ENCODE measurements around the gene CFAP74. TPM values are rescaled to one million over a fixed set of nuclear protein-coding genes. Genes with fewer than 3 reads are reported as not detected.
"Not testable (repeated sequence)": the region's sequence is repeated elsewhere in the genome, so short reads cannot be mapped to it uniquely, and the experiment has no call there.

The CFAP74 gene
- total and polyA plus RNA-seq, 7 donors: 0.03 to 0.27 TPM; not detected in 5

DNA sequence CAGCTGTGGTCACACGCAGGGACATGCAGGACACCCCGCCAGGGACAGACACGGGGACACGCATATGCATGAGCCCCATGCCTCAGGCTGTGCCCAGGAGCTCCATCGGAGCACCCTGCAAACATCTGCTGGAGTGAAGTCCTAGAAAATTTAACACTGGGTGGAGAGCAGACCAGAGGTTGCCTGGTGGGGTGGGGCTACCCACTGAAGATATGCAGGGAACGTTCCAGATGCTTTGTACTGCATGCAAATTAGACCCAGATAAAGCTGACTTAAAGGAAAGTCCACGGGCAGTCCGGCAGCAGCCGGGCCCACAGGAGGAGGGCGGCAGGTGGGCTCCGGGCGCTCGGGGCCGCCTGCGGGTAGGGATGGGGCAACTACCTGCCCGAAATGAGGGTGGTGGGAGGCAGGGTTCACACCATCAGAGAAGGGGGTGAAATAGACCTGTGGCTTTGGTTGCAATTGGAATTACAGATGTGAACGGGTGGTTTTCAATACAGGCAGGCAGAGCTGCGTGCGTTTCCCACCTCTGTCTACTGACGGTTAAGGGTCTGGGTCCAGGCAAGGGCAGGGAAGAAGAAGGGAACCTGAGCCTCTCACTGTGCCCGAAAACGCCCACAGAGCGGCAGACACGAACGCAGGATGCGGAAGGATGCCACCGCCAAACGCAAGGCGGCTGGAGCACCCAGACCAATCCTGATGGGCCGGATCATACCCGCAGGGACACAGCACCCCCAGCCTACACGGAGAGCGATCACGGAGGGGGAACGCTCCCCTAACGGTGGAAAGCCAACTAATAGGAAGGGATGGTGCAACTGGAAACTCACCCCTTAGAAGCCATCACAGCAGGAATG, 21.0 kb downstream of the CFAP74 start:
- 90 to 91% methylated on average over 36 of the region's 36 CpGs for WGBS, 2 donors
- H3K27me3 ChIP-seq: peaks cover 0 to 15% (median 14%) of the 10 kb centered on the region in 3 donors

DNA sequence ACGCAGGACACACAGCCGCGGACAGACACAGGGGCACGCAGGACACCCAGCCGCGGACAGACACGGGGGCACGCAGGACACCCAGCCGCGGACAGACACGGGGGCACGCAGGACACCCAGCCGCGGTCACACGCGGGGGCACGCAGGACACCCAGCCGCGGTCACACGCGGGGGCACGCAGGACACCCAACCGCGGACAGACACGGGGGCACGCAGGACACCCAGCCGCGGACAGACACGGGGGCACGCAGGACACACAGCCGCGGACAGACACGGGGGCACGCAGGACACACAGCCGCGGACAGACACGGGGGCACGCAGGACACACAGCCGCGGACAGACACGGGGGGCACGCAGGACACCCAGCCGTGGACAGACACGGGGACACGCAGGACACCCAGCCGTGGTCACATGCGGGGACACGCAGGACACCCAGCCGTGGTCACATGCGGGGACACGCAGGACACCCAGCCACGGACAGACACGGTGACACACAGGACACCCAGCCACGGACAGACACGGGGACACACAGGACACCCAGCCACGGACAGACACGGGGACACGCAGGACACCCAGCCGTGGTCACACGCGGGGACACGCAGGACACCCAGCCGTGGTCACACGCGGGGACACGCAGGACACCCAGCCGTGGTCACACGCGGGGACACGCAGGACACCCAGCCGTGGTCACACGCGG, 21.8 kb downstream of the CFAP74 start:
- DNase-seq; intact Hi-C loops (cut with DNase I): not testable (repeated sequence)

More for the DNA sequence above, 21.0 kb downstream of the CFAP74 start:
- intact Hi-C loops (cut with DNase I): no loop called here
- no peaks in the 10 kb centered on the region for H3K9me3 ChIP-seq
- no peak overlapping the region for H3K4me3 ChIP-seq
- H3K4me1 ChIP-seq: no peaks in the 10 kb centered on the region
- H3K36me3 ChIP-seq: no peaks in the 10 kb centered on the region
- TF ChIP-seq, protein P1, sequence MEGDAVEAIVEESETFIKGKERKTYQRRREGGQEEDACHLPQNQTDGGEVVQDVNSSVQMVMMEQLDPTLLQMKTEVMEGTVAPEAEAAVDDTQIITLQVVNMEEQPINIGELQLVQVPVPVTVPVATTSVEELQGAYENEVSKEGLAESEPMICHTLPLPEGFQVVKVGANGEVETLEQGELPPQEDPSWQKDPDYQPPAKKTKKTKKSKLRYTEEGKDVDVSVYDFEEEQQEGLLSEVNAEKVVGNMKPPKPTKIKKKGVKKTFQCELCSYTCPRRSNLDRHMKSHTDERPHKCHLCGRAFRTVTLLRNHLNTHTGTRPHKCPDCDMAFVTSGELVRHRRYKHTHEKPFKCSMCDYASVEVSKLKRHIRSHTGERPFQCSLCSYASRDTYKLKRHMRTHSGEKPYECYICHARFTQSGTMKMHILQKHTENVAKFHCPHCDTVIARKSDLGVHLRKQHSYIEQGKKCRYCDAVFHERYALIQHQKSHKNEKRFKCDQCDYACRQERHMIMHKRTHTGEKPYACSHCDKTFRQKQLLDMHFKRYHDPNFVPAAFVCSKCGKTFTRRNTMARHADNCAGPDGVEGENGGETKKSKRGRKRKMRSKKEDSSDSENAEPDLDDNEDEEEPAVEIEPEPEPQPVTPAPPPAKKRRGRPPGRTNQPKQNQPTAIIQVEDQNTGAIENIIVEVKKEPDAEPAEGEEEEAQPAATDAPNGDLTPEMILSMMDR (IDR thresholded peaks at IDR 0.05): no peak
- TF ChIP-seq EP300 (IDR thresholded peaks at IDR 0.05) (no peak), POLR2A (IDR thresholded peaks at IDR 0.05) (no peak), POLR2AphosphoS5 (IDR thresholded peaks at IDR 0.05) (no peak)
- no peak overlapping the region for H3K27ac ChIP-seq
- no peak for DNase-seq

DNA sequence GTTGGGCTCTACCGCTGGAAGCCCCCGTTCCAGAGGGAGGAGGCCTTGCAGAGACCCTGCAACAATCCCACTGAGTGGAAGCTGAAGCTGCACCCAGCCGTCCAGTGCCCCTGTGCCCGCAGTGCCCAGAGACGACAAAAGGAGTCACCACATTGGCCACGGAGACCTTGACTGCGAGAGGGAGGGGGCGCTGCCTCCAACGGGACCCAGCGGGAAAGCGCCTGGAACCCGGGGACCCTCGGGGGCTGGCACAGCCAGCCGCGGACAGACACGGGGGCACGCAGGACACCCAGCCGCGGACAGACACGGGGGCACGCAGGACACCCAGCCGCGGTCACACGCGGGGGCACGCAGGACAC, 22.5 kb downstream of the CFAP74 start:
- no peak overlapping the region for H3K4me3 ChIP-seq
- H3K4me1 ChIP-seq: no peaks in the 10 kb centered on the region
- intact Hi-C loops (cut with DNase I): no loop called here
- DNase-seq: no peak
- H3K36me3 ChIP-seq: no peaks in the 10 kb centered on the region
- TF ChIP-seq POLR2AphosphoS5 (IDR thresholded peaks at IDR 0.05) (no peak), POLR2A (IDR thresholded peaks at IDR 0.05) (no peak), EP300 (IDR thresholded peaks at IDR 0.05) (no peak)
- TF ChIP-seq, protein P1 (IDR thresholded peaks at IDR 0.05): no peak
- no peak overlapping the region for H3K27ac ChIP-seq
- peaks cover 0 to 4% (median 0%) of the 10 kb centered on the region in 3 donors for H3K27me3 ChIP-seq
- no peaks in the 10 kb centered on the region for H3K9me3 ChIP-seq
- 94 to 97% methylated on average over 26 of the region's 26 CpGs for WGBS, 2 donors

More for the DNA sequence above, 21.8 kb downstream of the CFAP74 start:
- H3K27me3 ChIP-seq: peaks cover 0 to 10% (median 6%) of the 10 kb centered on the region in 3 donors
- not testable (repeated sequence) for H3K4me3 ChIP-seq, H3K4me1 ChIP-seq, H3K36me3 ChIP-seq, H3K27ac ChIP-seq, H3K9me3 ChIP-seq
- 92 to 98% methylated on average over 72 to 73 of the region's 73 CpGs for WGBS, 2 donors

DNA sequence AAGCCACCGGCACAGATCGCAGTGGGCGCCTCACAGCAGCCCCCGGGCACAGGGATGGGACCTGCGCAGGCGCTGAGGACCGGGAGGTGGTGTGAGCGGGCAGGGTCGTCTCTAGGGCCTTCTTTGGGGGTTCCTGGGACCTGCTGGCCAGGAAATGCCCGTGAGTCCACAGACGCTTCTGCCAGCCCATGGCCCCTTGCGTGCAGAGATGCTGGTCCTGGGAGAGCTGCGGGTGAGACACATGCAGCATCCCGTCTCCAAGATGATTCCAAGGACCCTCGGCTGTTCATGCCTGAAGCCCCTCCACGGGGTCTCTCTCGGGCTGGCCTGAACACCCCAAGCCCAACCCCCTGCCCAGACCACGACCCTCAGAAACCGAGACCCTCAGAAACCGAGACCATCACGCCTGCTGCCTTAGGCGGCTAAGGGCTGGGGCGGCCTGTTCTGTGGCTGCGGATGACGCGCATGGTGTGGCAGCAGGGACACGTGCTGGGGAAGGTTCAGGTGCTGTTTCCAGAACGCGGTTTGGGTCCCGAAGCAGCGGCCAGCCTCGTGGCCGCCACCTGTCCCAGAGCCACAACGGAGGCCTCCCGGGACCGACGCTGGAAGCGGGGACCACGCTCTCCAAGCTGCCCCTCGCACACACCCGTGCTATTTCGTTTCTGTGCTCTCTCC, 23.0 kb downstream of the CFAP74 start:
- H3K27me3 ChIP-seq: peaks cover 0 to 6% (median 0%) of the 10 kb centered on the region in 3 donors

More for the DNA sequence above, 23.0 kb downstream of the CFAP74 start:
- H3K4me1 ChIP-seq: no peaks in the 10 kb centered on the region
- WGBS, 2 donors: 94 to 95% methylated on average over 42 of the region's 42 CpGs
- H3K36me3 ChIP-seq: no peaks in the 10 kb centered on the region
- TF ChIP-seq POLR2A (IDR thresholded peaks at IDR 0.05) (no peak), POLR2AphosphoS5 (IDR thresholded peaks at IDR 0.05) (no peak), EP300 (IDR thresholded peaks at IDR 0.05) (no peak)
- TF ChIP-seq, protein P1 (IDR thresholded peaks at IDR 0.05): no peak
- H3K9me3 ChIP-seq: no peaks in the 10 kb centered on the region
- no peak for DNase-seq
- H3K4me3 ChIP-seq: no peak overlapping the region
- intact Hi-C loops (cut with DNase I): no loop called here
- no peak overlapping the region for H3K27ac ChIP-seq

Data from sigmoid colon (tissue), 7 donors.